DND-41 (cell line): ENCODE data around the gene MCOLN1.

Experiments used
- CTCF ChIP-seq: IDR thresholded peaks from 2 replicates; pipeline ENCODE4 v1.5.1; 2012; ENCODE audit warnings: borderline replicate concordance, low read length, moderate library complexity, mild to moderate bottlenecking; ENCODE audit not compliant: poor library complexity, severe bottlenecking; ENCODE audit errors: extremely low read depth
- EZH2 ChIP-seq: IDR thresholded peaks from 3 replicates; pipeline ENCODE4 v1.6.1; 2012; ENCODE audit warnings: borderline replicate concordance, low read depth, mild to moderate bottlenecking, moderate library complexity, low read length, inconsistent platforms; ENCODE audit not compliant: severe bottlenecking

GRCh38 chr19:7504684-7505083 is 17.7 kb upstream of the MCOLN1 start:
- TF ChIP-seq CTCF = no peak
- no peak for TF ChIP-seq EZH2
